Astrocyte of the spinal cord (primary cell): ENCODE data around the gene TRAF6.
A peak's percentile ranks its signal among the peaks of the same experiment; 100 is the strongest.

Experiments
- DNase-seq: peaks from one replicate; pipeline ENCODE4 v3.0.0; 2011; ENCODE audit warnings: low read depth, low spot score
- H3K4me3 ChIP-seq: 2 replicates; pipeline ENCODE4 v1.5.1; 2011; ENCODE audit warnings: low read depth, mild to moderate bottlenecking, low read length, moderate library complexity
- in situ Hi-C: cut with HindIII; loops from 2 replicates; pipeline ENCODE4 v1.10.0; 2017; ENCODE audit warnings: low sequenced_read_pairs
- TF ChIP-seq, protein P1 (sequence below): IDR thresholded peaks from 2 replicates; pipeline ENCODE4 v1.5.1; 2012; ENCODE audit warnings: low read depth, mild to moderate bottlenecking, low read length, inconsistent platforms

TRAF6 gene

GRCh38 chr11:36469881-36470802 is 39.9 kb downstream of the TRAF6 start:
- no peak overlapping the region for H3K4me3 ChIP-seq
- in situ Hi-C loops: no loop called here
- DNase-seq: peak; percentile 86
- TF ChIP-seq, protein P1, sequence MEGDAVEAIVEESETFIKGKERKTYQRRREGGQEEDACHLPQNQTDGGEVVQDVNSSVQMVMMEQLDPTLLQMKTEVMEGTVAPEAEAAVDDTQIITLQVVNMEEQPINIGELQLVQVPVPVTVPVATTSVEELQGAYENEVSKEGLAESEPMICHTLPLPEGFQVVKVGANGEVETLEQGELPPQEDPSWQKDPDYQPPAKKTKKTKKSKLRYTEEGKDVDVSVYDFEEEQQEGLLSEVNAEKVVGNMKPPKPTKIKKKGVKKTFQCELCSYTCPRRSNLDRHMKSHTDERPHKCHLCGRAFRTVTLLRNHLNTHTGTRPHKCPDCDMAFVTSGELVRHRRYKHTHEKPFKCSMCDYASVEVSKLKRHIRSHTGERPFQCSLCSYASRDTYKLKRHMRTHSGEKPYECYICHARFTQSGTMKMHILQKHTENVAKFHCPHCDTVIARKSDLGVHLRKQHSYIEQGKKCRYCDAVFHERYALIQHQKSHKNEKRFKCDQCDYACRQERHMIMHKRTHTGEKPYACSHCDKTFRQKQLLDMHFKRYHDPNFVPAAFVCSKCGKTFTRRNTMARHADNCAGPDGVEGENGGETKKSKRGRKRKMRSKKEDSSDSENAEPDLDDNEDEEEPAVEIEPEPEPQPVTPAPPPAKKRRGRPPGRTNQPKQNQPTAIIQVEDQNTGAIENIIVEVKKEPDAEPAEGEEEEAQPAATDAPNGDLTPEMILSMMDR: no peak

GRCh38 chr11:36469063-36469462 is 41.0 kb downstream of the TRAF6 start:
- DNase-seq: peak; percentile 44
- TF ChIP-seq, protein P1: peak; percentile 74
- H3K4me3 ChIP-seq: no peak overlapping the region
- in situ Hi-C loops: no loop called here

DNA sequence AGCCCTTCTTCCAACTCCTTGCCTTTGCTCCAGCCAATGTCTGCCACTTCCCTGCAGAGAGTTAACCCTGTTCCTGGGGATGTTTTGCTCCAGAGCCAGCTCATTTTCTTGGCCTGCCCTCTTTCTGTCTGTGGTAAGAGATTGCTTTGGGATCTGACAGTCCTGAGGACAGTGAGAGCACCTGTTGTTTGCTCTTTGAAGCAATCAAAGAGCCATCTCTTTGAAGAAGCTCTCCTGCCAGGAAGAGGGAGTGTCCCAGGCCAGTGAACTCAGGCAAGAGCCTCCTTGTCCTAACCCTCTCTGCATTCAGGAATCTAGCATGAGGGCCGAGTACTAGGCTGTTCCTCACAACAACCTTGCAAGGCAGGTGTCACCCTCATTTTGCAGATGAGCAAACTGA is 42.2 kb downstream of the TRAF6 start:
- TF ChIP-seq, protein P1: no peak
- DNase-seq: no peak

GRCh38 chr11:36467012-36467411 is 43.1 kb downstream of the TRAF6 start:
- in situ Hi-C loops: no loop called here
- DNase-seq: no peak
- TF ChIP-seq, protein P1: no peak
- H3K4me3 ChIP-seq: no peak overlapping the region

More for the DNA sequence above, 42.2 kb downstream of the TRAF6 start:
- in situ Hi-C loops: no loop called here
- H3K4me3 ChIP-seq: no peak overlapping the region

DNA sequence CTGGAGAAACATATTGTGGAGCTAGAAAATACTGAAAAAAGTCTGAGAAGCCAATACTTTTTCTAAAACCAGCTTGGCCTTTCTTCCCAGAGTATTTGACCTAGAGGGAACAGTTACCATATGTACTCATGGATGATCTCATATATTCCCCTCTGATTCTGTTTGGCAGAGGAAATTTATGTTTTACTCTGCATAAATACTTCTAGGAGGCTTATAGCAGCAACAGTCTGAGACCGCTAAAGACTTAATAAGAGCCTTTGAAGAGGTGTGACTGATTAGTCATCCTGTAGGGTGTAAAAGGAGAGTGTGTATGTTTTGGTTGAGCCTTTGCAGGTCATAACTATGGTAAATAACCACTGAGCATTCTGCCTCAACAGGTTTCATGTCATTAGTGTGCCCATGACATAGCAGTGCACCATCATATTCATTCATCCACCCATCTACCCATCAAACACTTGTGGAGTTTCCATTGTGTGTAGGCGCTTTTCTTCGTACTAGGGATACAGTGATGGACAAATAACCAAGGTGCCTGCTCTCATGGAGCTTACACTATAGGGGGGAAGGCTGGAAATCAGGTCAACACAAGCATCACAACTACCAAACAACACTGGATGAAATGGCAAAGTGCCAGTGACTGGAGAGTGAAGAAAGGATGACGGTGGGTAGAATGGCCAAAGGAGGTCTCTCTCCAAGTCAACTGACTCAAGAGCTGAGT is 44.5 kb downstream of the TRAF6 start:
- peak; percentile 64 for DNase-seq
- no peak overlapping the region for H3K4me3 ChIP-seq
- in situ Hi-C loops: no loop called here
- TF ChIP-seq, protein P1: no peak

GRCh38 chr11:36464720-36465119 is 45.4 kb downstream of the TRAF6 start:
- TF ChIP-seq, protein P1: no peak
- no peak overlapping the region for H3K4me3 ChIP-seq
- no peak for DNase-seq
- in situ Hi-C loops: no loop called here
